GM13977 (cell line): Measurements from ENCODE around the gene SHROOM4.
A peak's percentile ranks its signal among the peaks of the same experiment; 100 is the strongest.

Experiments used
- DNase-seq: peaks from one replicate; pipeline ENCODE4 v3.0.0; 2012; ENCODE audit warnings: low spot score
- in situ Hi-C: fragments of 300-500 bp; cut with MboI; formaldehyde crosslinking; loops from one replicate; pipeline ENCODE4 v1.12.0; 2022; ENCODE audit warnings: low sequenced_read_pairs, low pct_unique_long_range_greater_than_20kb, mixed read lengths, inconsistent platforms; ENCODE audit not compliant: unreplicated experiment
- TF ChIP-seq, protein P1 (sequence below): IDR thresholded peaks from 2 replicates; pipeline ENCODE4 v1.5.1; 2012; ENCODE audit warnings: mild to moderate bottlenecking, control low read depth; ENCODE audit not compliant: insufficient read depth; ENCODE audit errors: extremely low read depth, missing control alignments

SHROOM4 gene

DNA sequence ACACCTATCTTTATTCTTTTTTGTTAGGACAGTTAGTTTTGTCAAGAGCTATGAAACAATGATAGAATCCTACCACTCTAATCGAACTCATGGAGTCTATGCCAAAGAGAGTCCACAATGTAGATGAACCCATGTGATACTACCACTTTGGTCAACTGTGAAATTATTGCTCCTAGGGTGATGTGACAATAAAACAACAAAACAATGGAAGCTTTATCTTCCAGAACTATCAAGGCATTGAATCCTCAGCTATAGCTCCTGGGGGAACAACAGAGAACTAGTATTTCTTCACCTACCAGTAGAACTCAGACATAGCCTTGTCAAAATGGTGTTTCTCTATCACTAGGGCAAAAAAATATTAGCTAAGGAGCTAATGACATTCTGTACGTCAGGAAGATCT, 62.9 kb downstream of the SHROOM4 start:
- DNase-seq, result no peak
- in situ Hi-C loops, result no loop called here
- TF ChIP-seq, protein P1, sequence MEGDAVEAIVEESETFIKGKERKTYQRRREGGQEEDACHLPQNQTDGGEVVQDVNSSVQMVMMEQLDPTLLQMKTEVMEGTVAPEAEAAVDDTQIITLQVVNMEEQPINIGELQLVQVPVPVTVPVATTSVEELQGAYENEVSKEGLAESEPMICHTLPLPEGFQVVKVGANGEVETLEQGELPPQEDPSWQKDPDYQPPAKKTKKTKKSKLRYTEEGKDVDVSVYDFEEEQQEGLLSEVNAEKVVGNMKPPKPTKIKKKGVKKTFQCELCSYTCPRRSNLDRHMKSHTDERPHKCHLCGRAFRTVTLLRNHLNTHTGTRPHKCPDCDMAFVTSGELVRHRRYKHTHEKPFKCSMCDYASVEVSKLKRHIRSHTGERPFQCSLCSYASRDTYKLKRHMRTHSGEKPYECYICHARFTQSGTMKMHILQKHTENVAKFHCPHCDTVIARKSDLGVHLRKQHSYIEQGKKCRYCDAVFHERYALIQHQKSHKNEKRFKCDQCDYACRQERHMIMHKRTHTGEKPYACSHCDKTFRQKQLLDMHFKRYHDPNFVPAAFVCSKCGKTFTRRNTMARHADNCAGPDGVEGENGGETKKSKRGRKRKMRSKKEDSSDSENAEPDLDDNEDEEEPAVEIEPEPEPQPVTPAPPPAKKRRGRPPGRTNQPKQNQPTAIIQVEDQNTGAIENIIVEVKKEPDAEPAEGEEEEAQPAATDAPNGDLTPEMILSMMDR, result no peak

GRCh38 chrX:50747471-50747900, 66.5 kb downstream of the SHROOM4 start:
- DNase-seq, result peak; percentile 25
- in situ Hi-C loops, result no loop called here
- TF ChIP-seq, protein P1, result peak; percentile 71

GRCh38 chrX:50736656-50737055, 77.3 kb downstream of the SHROOM4 start:
- in situ Hi-C loops, result no loop called here
- DNase-seq, result no peak
- TF ChIP-seq, protein P1, result no peak

DNA sequence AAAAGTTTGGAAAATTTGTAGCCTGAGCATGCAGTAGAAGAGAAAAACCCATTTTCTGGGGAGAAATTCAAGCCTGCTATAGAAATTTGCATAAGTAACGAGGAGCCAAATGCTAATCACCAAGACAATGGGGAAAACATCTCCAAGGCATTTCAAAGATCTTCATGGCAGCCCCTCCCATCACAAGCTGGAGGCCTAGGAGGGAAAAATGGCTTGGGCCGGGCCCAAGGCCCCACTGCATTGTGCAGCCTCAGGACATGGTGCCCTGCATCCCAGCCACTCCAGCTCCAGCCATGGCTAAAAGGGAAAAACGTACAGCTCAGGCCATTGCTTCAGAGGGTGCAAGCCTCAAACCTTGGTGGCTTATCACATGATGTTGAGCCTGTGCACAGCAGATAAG, 87.7 kb downstream of the SHROOM4 start:
- in situ Hi-C loops, result no loop called here
- DNase-seq, result no peak
- TF ChIP-seq, protein P1, result no peak

- in situ Hi-C loops, result no loop called here
- DNase-seq, result no peak
- TF ChIP-seq, protein P1, result no peak
Observed at GRCh38 chrX:50725310-50725709, 88.7 kb downstream of the SHROOM4 start.

DNA sequence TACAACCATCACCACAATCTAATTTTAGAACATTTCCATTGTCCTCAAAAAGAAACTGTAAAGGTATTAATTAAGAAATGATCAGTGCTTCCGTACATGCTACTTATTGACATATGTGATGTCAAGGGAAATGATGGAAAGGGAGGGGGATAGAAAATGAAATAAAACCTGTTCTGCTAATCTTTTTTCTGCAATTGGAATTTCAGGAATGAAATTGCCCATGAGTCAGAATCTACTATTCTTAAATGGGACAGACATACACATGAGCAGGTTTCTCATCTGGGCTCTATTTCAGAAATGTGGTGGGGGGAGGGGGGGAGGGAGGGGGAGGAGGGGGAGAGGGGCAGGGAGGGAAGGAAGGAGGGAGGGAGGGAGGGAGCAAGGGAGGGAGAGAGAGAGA, 91.0 kb downstream of the SHROOM4 start:
- TF ChIP-seq, protein P1, result no peak
- no peak for DNase-seq
- in situ Hi-C loops, result no loop called here
